NCI-H1092 (cell line): Measurements from ENCODE around the gene ZNF446.
"Not testable (repeated sequence)": the region's sequence is repeated elsewhere in the genome, so short reads cannot be mapped to it uniquely, and the experiment has no call there.

Experiments
- DNase-seq: peaks from one replicate; lab custom pipeline; 2025; lab: John Stamatoyannopoulos, UW

The ZNF446 gene

GRCh38 chr19:58475714-58476497, at the start of gene ZNF446:
TSS of gene ZNF446 (plus strand) at chr19:58476352. CDS start at chr19:58477219, 867 bp downstream.
- peak; percentile 84 for DNase-seq

GRCh38 chr19:58428617-58429016, 47.5 kb upstream of the ZNF446 start:
- DNase-seq: no peak

- DNase-seq: no peak
These were observed 46.4 kb upstream of the ZNF446 start for GRCh38 chr19:58429745-58430144.

GRCh38 chr19:58434217-58434616, 41.9 kb upstream of the ZNF446 start:
- DNase-seq: no peak

GRCh38 chr19:58439576-58440554, 36.3 kb upstream of the ZNF446 start, which contains the start of gene ZNF132:
TSS of gene ZNF132 (minus strand) at chr19:58440153. CDS start at chr19:58439821, 332 bp downstream.
- peak; percentile 96 for DNase-seq

GRCh38 chr19:58440556-58440955, 35.6 kb upstream of the ZNF446 start:
- DNase-seq: no peak

- not testable (repeated sequence) for DNase-seq
These were observed 33.2 kb upstream of the ZNF446 start for GRCh38 chr19:58442986-58443385.

GRCh38 chr19:58448860-58449259, 27.3 kb upstream of the ZNF446 start:
- not testable (repeated sequence) for DNase-seq

GRCh38 chr19:58449980-58450379, 26.2 kb upstream of the ZNF446 start:
- DNase-seq: not testable (repeated sequence)

- no peak for DNase-seq
These were observed 25.2 kb upstream of the ZNF446 start for GRCh38 chr19:58450856-58451357.

- DNase-seq: peak; percentile 95
These were observed 24.6 kb upstream of the ZNF446 start, which contains the start of gene ZNF324B for GRCh38 chr19:58451358-58452101. TSS of gene ZNF324B (plus strand) at chr19:58451622. CDS start at chr19:58453702, 2,080 bp downstream.

- no peak for DNase-seq
These were observed 22.4 kb upstream of the ZNF446 start for GRCh38 chr19:58453743-58454142.

GRCh38 chr19:58455306-58455705, 20.8 kb upstream of the ZNF446 start:
- DNase-seq: no peak

GRCh38 chr19:58456111-58456510, 20.0 kb upstream of the ZNF446 start:
- no peak for DNase-seq

- DNase-seq: no peak
These were observed 16.1 kb upstream of the ZNF446 start for GRCh38 chr19:58460039-58460438.

- DNase-seq: no peak
These were observed 9.9 kb upstream of the ZNF446 start for GRCh38 chr19:58466089-58466759.

GRCh38 chr19:58466760-58467589, 9.2 kb upstream of the ZNF446 start, which contains the start of gene ZNF324:
TSS of gene ZNF324 (plus strand) at chr19:58467080. CDS start at chr19:58469186, 2,106 bp downstream.
- peak; percentile 92 for DNase-seq

GRCh38 chr19:58468216-58468839, 7.8 kb upstream of the ZNF446 start:
- DNase-seq: no peak

- no peak for DNase-seq
These were observed 6.7 kb upstream of the ZNF446 start for GRCh38 chr19:58469241-58470013.
